ENCODE data around the gene ZNG1F. TPM values are rescaled to one million over a fixed set of nuclear protein-coding genes. Genes with fewer than 3 reads are reported as not detected.

ZNG1F gene
- total RNA-seq, 1 experiment from 2014 or later: 6.9 TPM

Small RNA genes within 50 kb of the gene (microRNA-seq; reads per million reads assigned to microRNA genes)
- not detected for gene MIR4477A (ENCODE audit: unreplicated experiment)

Other genes with a start within 250 kb of the ZNG1F start
- gene FOXD4L6, start 60.6 kb downstream of the ZNG1F start, total RNA-seq (2014; rRNA removed): not detected in 2 replicates

Measured in PC-3 (cell line).